Gastrocnemius medialis (tissue), 4 donors: Measurements from ENCODE around the gene NPAS4. TPM values are rescaled to one million over a fixed set of nuclear protein-coding genes. Genes with fewer than 3 reads are reported as not detected.

ENCODE experiments used
- ATAC-seq, 2 donors: fragments of 150-250 bp; one replicate each; pipeline ENCODE4 v1.9.1; 2016
- DNase-seq, 2 donors: peaks; one replicate each; pipeline ENCODE4 v3.0.0-alpha.2; 2019
- H3K27ac ChIP-seq, 4 donors: fragments of 200-600 bp; sonication (generic); 1 replicate in 1 of 4; 2 replicates in 3 of 4; pipeline ENCODE4 v1.5.1; 2016 to 2018; ENCODE audit warnings: mild to moderate bottlenecking in 2 of 4, moderate library complexity in 1 of 4
- H3K27me3 ChIP-seq, 3 donors: fragments of 200-600 bp; sonication (generic) in 2 of 3; 1 replicate in 1 of 3; 2 replicates in 2 of 3; pipeline versions ENCODE4 v1.5.1 to v1.6.0; 2016 to 2019; ENCODE audit warnings: mild to moderate bottlenecking in 1 of 3, moderate library complexity in 1 of 3
- H3K36me3 ChIP-seq, 2 donors: fragments of 200-600 bp; sonication (generic) in 1 of 2; one replicate each; pipeline ENCODE4 v1.5.1; 2017 to 2018
- H3K4me1 ChIP-seq, 2 donors: fragments of 200-600 bp; sonication (generic) in 1 of 2; one replicate each; pipeline ENCODE4 v1.5.1; 2016 to 2017; ENCODE audit warnings: mild to moderate bottlenecking in 2 of 2
- H3K4me3 ChIP-seq, 4 donors: fragments of 200-600 bp; sonication (generic) in 3 of 4; 1 replicate in 1 of 4; 2 replicates in 3 of 4; pipeline ENCODE4 v1.5.1; 2016 to 2019; ENCODE audit warnings: mild to moderate bottlenecking in 2 of 4
- H3K9me3 ChIP-seq, 3 donors: fragments of 200-600 bp; sonication (generic) in 2 of 3; 1 replicate in 1 of 3; 2 replicates in 2 of 3; pipeline ENCODE4 v1.5.1; 2016 to 2019
- CTCF ChIP-seq, 5 experiments: fragments of 450-650 bp in 3 of 5; fragments of 200-600 bp in 2 of 5; sonication (generic) in 2 of 5; IDR thresholded peaks in 4 of 5; conservative IDR thresholded peaks in 1 of 5; 1 replicate in 4 of 5; 2 replicates in 1 of 5; pipeline ENCODE4 v1.5.1; 2016 to 2019; ENCODE audit warnings: antibody characterized with exemption in 5 of 5, mild to moderate bottlenecking in 3 of 5, moderate library complexity in 3 of 5
- POLR2A ChIP-seq, 2 donors: fragments of 450-650 bp; IDR thresholded peaks; one replicate each; pipeline ENCODE4 v1.6.1; 2017; ENCODE audit warnings: antibody characterized with exemption in 2 of 2, mild to moderate bottlenecking in 2 of 2, moderate library complexity in 2 of 2
- in situ Hi-C, 4 donors: fragments of 200-750 bp; cut with MboI; loops; one replicate each; pipeline versions ENCODE4 v1.15.0 to v1.8.0; 2017; ENCODE audit warnings: low sequenced_read_pairs in 4 of 4
- intact Hi-C: fragments of 100-400 bp; cut with DNase I; formaldehyde crosslinking; loops from one replicate; pipeline ENCODE4 v1.15.1; 2023; ENCODE audit warnings: low total_unique reads
- total RNA-seq, 4 donors: library from RNA; depleted of rRNA; stranded (reverse); fragments of >200 nt; gene quantifications; one replicate each; pipeline versions ENCODE4 v1.1.0 to v1.2.3, GENCODE V29; 2016

NPAS4 gene
- total RNA-seq, 4 donors from 2014 or later: not detected

DNA sequence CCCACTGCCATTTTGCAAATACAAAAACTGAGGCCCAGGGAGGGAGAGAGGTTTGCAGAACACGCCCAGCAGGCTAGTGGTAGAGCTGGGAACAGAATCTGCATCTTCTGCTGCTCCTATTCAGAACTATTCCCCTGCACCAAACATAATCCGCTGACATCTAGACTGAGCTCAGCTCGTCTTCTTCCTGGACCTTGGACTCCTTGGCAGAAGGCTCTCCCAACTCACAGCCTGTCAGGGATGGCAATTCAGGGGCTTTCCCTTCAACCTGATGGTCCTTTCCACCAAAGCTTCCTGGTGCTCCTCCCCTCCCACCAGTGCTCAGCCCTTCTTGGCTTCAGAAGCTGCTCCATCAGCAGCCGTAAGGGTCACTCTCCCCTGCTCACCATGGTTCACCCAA, 9.5 kb upstream of the NPAS4 start:
- DNase-seq (no peak), ATAC-seq (no peak)
- TF ChIP-seq CTCF (IDR thresholded peaks at IDR 0.05 in 4 of 5, conservative IDR thresholded peaks at IDR 0.05 in 1 of 5) (no peak), POLR2A (IDR thresholded peaks at IDR 0.05) (no peak)
- intact Hi-C loops: no loop called here
- Histone ChIP-seq H3K36me3 (no peaks in the 10 kb centered on the region), H3K4me3 (no peak overlapping the region), H3K9me3 (no peaks in the 10 kb centered on the region), H3K4me1 (no peaks in the 10 kb centered on the region), H3K27ac (no peak overlapping the region), H3K27me3 (peaks cover 0 to 10% (median 0%) of the 10 kb centered on the region in 3 donors)
- in situ Hi-C loops: loop anchor here in 3 of 4 donors (25.0 kb wide), 2 partner anchors 276 to 426 kb away; partner anchors contain the start of genes RBM4B (in 2 of the 3) and RCE1 (in 1 of the 3)

DNA sequence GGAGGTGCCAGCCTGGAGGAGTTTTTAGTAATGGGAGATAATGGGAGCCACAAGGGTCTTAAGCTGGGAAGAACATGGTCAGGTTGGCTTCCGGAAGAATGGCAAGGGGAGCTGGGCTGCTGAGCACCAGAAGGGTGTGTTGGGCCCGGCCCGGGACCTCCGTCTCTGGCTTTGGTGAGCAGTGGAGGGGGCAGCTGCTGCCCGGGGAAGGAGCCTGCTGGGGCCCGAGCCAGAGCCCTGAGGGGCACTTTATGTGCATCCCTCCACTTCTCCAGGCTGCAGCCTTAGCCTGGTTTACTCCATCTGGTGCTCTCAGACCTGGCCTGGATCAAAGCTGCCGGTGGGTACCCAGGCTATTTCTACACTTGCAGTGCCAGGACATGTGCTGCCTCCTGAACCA, 8.7 kb upstream of the NPAS4 start:
- ATAC-seq: no peak
- TF ChIP-seq POLR2A (IDR thresholded peaks at IDR 0.05) (no peak), CTCF (IDR thresholded peaks at IDR 0.05 in 4 of 5, conservative IDR thresholded peaks at IDR 0.05 in 1 of 5) (no peak)
- Histone ChIP-seq H3K36me3 (no peaks in the 10 kb centered on the region), H3K9me3 (no peaks in the 10 kb centered on the region), H3K4me3 (no peak overlapping the region), H3K4me1 (peaks cover 0 to 1% of the 10 kb centered on the region in 2 donors), H3K27ac (no peak overlapping the region), H3K27me3 (peaks cover 0 to 10% (median 0%) of the 10 kb centered on the region in 3 donors)
- in situ Hi-C loops: loop anchor here in 3 of 4 donors (25.0 kb wide), 2 partner anchors 275 to 425 kb away; partner anchors contain the start of genes RBM4B (in 2 of the 3) and RCE1 (in 1 of the 3)
- DNase-seq: no peak
- intact Hi-C loops: no loop called here

DNA sequence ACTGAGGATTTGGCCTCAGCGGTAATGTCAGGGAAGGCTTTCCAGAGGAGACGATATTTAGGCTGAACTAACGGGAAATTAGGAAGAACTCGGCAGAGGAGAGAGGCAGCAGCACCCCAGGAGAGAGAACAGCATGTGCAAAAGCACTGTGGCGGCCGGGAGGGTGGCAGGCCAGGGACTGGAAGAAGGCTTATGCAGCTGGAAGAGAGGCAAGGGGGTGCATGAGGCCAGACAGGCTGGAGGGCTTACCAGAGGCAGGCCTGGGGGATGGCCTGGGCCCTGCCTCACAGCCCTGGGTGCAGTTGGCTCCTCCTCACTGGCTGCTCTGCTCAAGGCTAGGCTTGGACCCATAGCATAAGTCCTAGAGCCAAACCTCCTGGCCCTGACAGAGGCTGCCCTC, 7.7 kb upstream of the NPAS4 start:
- Histone ChIP-seq H3K4me3 (no peak overlapping the region), H3K9me3 (no peaks in the 10 kb centered on the region), H3K27ac (no peak overlapping the region), H3K27me3 (peaks cover 0 to 10% (median 0%) of the 10 kb centered on the region in 3 donors), H3K36me3 (no peaks in the 10 kb centered on the region), H3K4me1 (peaks cover 4 to 10% of the 10 kb centered on the region in 2 donors)
- DNase-seq: no peak
- intact Hi-C loops (no loop called here), in situ Hi-C loops (loop anchor here in 3 of 4 donors (25.0 kb wide), 2 partner anchors 274 to 424 kb away; partner anchors contain the start of genes RBM4B (in 2 of the 3) and RCE1 (in 1 of the 3))
- TF ChIP-seq POLR2A (IDR thresholded peaks at IDR 0.05): no peak
- TF ChIP-seq CTCF (IDR thresholded peaks at IDR 0.05 in 4 of 5, conservative IDR thresholded peaks at IDR 0.05 in 1 of 5): no peak
- no peak for ATAC-seq

DNA sequence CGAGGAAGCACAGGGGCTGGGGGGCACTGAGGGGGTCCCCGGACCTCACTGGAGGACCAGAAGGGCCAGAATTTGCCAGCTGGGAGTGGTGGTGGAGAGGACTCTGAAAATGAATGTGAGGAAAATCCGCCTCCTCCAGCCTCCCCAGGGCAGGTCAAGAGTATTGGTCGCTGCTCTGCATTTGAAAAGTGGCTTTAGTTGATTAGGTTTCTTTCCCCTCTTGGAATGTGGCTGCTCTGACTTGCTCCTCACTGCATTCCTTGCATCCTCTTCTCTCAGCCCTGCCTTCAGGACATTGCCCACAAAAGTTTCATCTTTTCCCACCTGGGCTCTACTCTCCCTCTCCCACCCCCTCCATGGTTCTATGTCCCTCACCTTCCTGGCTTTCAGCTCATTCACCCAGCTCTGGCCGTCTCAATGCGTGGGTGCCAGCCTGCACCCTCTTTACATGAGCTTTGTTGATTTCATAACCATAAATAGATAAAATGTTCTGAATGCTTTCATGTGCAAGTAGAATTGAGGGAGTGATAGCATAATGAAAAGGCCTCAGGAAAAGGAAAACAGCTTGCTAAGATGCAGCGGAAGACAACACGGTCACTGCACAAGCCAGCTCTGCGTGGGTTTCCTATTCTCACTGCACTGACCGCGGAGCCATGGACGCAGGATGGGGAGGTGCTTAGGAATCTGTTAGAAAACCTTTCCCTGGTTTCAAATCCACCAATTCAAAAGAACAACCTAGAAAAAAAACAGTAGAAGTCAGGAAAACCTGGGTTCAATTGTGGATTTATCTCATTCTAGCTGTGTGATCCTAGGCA, 6.5 kb upstream of the NPAS4 start:
- Histone ChIP-seq H3K27me3 (peaks cover 0 to 6% (median 2%) of the 10 kb centered on the region in 3 donors), H3K27ac (no peak overlapping the region), H3K36me3 (no peaks in the 10 kb centered on the region), H3K9me3 (no peaks in the 10 kb centered on the region), H3K4me3 (no peak overlapping the region), H3K4me1 (peaks cover 15 to 21% of the 10 kb centered on the region in 2 donors)
- DNase-seq (no peak), ATAC-seq (no peak)
- in situ Hi-C loops: loop anchor here in 3 of 4 donors (25.0 kb wide), 2 partner anchors 273 to 423 kb away; partner anchors contain the start of genes RBM4B (in 2 of the 3) and RCE1 (in 1 of the 3)
- no peak for TF ChIP-seq POLR2A (IDR thresholded peaks at IDR 0.05)
- no peak for TF ChIP-seq CTCF (IDR thresholded peaks at IDR 0.05 in 4 of 5, conservative IDR thresholded peaks at IDR 0.05 in 1 of 5)
- intact Hi-C loops: no loop called here
